ENCODE results near the gene TCIRG1.

The TCIRG1 gene

DNA sequence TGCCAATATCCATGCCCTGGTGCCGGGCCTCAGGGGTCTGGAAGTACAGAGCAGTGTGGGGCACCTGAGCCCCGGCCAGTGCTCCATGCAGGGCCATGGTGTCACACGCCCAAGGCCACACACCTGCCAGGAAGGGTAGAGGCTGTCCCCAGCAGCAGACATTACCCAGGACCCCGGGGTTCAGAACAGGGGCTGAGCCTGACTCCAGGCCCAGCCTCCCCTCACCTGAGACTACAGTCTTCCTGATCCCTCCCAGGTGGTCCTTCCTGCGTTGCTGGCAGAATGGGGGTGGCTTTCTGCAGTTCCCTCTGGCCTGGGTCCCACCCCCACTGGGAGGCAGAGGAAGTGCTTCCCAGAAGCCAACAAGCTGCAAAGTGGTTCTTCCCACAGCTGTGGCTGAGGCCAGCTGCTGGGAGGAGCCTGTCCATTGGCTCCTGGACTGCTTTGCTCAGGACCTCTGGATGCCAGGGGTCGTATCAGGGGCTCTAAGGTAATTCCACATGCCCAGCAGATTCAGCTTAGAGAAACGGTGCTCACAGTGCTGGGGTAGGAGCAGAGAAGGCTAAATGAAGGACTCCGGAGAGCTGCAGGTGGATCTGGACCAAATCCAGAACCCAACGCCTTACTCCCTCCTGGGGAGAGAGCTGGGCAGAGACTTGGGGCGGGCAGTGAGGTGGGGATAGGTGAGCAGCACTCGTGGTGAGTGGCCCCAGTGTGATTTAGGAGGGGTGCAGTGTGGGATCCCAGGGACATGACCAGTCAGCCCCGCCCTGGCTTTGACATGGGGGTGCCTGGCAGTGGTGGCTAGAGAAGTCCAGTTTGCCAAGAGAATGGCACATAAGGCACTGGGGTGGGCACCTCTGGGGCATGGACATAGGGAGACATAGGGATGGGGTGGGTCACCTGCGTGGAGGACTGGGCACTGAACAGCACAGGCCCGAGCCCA is 12.6 kb downstream of the TCIRG1 start:
- peak; percentile 55 for DNase-seq (ENCODE audit: low spot score)

DNA sequence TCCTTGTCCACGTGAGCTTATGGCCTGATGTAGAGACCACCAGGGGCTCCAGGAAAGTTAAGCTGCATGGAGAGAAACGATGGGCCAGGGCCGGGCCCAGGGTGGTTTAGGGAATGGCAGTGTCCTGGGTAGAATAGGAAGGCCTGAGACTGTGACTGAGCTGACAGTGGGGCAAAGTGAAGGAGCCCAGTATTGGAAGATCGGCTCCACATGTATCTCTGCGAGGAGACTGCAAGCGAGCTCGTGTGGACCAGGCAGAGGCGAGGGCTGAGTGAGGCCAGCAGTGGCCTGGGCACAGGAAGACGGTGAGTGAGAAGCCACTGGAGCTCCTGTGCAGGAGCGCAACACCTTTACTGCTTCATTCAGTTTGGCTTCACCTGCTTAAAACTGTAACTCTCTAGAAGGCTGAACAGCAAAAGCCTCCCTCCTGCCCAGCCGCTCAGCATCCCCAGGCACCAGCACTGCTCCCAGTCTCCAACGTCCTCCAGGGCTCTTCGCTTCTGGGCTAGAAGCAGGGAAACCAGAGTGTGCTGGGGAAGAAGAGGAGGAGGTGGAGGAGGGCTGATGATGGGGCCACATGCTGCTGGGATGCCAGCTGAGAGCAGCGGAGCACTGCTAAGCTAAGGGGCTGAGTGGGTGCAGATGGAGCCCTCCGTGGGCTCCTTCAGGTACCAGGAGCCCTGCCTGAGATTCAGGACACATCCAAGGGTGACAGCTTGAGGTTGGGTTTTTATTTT is 13.5 kb downstream of the TCIRG1 start:
- DNase-seq (ENCODE audit: low spot score) = no peak

DNA sequence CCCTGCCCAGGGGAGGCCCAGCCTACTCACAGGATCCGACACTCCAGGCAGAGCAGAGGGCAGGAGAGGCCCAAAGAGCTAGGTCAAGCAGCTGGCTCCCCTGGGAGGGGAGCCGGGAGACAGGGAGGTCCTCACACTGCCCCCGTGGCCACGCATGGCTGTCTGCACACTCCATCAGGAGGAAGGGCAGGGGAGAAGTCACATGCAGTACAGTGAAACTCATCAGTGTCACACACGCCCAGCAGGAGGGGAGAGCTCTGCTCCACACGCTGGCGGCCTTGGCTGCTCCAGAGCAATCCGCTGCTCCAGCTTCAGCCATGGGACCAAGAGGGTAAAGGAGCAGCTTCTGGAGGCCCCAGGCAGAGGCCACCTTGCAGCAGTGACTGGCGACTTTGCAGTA is 14.3 kb downstream of the TCIRG1 start:
- DNase-seq (ENCODE audit: low spot score) = no peak

DNA sequence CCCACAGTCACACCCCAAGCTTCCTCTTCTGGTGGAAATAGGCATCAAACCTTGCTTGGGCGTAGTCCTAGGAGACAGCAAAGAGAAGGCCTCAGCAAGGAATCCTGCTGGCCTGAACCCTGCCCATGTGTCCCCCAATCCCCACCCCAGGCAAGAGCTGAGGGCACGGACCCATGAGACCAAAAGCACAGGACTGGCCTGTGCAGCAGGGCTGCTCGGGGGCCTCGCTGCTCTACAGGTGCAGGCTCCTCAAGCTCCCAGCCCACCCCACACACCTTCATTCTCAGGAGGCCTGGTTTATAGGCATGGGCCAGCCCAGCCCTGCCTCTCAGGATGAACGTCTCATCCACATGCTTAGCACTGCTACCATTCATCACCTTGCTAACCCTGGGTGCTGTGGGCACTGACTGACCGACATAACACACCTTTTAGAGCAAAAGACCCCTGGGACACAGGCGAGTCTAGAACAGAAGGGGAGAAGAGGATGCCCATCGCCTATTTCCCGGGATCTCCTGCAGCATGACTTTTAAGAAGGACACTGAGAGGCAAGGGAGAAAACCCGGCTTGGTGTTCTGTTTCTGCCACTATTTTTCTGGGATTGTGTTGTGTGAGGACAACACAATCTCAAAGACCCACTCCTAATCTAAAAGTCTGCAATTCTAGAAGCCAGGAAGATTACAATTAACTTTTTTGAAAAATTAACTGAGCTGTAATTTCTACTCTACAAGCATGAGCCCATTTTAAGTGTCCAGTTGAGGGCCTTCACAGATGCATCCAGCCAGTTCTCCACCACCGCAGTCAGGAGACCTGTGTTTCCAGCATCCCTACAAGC is 15.4 kb downstream of the TCIRG1 start:
- no peak for DNase-seq (ENCODE audit: low spot score)

DNA sequence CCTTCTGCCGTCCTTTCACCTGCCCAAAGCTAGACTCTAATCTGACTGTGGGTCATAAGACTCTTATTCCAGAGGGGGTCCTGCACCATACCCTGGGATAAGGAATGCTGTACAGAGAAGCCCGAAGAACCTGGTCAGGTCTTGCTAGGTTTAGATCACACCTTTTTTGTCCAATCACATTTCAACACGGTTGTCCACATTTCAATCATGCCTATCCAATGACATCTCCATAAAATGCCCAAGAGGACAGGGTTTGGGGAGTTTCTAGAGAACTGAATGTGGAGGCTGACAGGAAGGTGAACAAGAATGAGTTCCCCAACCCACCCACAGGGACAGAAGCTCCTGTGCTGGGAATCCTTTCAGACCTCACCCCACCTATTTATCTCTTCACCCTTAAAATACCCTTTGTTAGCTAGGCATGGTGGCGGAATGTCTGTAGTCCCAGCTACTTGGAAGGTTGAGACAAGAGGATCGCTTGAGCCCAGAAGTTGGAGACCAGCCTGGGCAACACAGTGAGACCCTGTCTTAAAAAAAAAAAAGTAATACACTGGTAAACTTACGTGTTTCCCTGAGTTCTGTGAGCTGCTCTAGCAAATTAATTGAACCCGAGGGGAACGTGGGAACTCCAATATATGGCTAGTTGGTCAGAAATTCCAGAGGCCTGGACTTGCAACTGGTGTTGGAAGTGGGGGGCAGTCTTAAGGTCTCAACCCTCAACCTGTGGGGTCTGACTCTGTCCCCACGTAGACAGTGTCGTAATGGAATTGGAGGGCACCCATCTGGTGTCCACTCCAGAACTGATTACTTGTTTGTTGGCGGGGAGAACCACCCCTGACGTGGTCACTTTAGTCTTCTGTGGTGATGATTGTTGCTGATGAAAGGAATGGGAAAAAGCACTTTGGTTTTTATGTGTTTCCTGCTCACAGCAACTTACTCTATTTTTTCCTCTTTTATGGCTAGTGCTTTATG is 17.8 kb downstream of the TCIRG1 start:
- no peak for DNase-seq (ENCODE audit: low spot score)

GRCh38 chr11:68057807-68058206 is 19.0 kb downstream of the TCIRG1 start:
- DNase-seq (ENCODE audit: low spot score) = no peak

DNA sequence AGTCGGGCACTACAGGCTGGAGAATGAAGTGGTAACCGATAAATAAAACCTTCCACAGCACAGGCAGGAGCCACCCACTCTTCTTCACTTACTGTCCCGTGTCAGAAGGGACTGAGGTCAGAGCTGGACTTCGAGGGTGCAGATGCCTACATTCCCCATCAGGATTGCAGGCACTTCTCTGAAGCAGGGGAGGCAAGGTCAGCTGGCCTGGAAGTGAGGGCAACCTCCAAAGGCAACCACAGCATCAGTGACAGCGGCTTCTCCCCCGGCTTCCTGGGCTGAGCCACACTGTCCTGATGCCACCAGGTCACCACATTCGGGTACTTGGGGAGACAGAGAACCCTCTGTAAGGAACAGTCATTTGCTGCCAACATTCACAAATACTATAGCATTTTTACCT is 22.7 kb downstream of the TCIRG1 start:
- DNase-seq (ENCODE audit: low spot score) = no peak

DNA sequence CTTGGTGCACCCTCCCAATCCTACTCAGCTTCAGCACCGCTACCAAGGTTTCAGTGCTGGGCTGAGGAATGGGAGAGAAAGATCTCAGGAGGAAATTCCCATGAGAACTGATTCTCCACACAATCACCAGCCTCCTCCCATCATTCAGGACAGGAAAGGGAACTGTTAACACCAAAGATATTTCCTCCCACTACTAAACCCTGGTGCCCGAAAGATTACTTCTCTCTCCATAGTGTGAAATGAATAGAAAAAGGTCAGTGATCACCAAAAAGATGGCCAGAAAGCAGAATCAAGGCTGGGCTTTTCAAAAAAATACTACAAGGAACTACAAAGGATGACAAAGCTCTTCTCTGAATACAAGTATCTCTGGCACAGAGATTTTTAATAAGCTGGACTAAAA is 26.1 kb downstream of the TCIRG1 start:
- no peak for DNase-seq (ENCODE audit: low spot score)

- DNase-seq (ENCODE audit: low spot score) = no peak
These were observed 27.0 kb downstream of the TCIRG1 start for GRCh38 chr11:68065841-68066240.

DNA sequence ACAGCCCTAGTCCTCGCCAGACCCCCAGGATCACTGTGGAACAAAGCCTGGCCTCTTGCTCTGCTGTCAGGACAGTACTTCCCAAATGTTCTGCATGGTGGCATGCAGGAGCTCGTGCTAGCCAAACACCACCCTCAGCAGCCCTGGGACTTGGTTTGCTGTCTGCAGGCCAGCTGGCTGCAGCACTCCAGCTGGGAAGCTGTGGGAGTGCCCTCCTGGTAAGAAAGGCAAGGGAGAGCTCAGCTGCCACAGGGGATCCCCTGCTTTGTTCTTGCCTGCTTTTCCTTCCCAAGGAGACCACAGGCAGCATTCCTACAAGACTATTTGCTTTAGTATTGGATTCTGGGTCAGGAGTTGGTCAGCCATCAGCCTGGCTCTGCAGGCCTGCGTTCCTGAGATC is 27.9 kb downstream of the TCIRG1 start:
- no peak for DNase-seq (ENCODE audit: low spot score)

DNA sequence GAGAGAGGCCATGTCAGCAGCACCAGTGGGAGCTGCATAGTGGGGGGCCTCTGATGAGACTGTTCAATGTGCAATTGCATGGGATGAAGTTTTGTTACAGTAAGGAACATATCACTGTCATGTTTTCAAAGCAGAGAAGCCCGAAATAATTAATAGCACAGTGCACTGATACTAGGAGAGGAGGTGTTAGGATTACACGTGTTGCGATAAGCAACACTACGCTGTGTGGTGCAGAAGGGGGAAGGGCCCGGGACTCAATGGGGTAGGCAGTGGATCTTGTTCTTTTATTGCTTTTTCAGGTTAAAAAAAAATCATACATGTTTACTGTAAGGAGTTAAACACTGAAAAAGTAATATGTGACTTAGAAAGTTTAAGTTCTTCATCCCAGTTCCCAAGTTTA is 29.2 kb downstream of the TCIRG1 start:
- DNase-seq (ENCODE audit: low spot score) = no peak

GRCh38 chr11:68071281-68072048 is 32.6 kb downstream of the TCIRG1 start:
- DNase-seq (ENCODE audit: low spot score) = no peak

GRCh38 chr11:68074584-68075352 is 35.9 kb downstream of the TCIRG1 start:
- no peak for DNase-seq (ENCODE audit: low spot score)

GRCh38 chr11:68076371-68077042 is 37.7 kb downstream of the TCIRG1 start:
- DNase-seq (ENCODE audit: low spot score) = no peak

DNA sequence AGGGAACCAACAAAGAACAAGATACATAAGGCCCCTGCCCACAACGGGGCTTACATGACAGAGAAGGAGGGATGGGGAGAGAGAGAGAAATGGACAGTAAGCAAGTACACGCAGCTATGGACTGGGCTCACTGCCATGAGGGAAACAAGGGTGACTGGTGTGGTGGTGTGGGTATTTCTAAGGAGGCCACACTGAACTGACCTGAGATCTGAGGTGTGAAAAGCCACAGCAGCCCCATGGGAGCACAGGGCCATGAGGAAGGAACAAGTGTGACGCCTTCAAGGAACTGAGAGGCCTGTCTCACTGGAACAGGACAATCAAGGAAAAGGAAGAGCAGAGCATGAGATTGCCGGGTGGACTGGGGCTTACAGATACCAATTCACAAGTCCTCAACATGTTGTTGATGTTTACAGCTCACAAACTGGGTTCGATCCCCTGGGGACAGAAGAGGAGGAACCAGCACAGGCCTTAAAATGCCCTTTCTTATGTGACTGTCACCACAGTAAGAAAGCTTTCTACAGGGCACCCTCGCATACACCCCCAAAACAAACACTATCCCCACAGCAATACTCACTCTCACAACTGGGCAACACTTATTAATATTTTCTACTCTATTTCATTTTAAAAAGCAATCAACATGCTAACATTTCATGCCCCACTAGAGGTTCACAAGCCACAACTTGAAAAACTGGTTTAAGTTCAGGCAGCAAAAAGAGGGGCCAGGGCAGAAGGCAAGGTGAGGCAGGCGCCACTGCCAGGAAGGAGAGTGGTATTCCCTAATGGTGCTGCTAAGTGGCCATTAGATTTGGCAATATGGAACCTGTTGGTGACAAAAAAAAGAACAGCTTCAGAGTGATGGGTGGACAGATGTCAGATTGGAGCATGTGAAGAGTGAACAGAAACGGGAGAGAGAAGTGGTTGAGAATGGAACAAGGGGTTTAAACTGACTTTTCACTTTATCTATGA is 39.1 kb downstream of the TCIRG1 start:
- DNase-seq (ENCODE audit: low spot score) = no peak

DNA sequence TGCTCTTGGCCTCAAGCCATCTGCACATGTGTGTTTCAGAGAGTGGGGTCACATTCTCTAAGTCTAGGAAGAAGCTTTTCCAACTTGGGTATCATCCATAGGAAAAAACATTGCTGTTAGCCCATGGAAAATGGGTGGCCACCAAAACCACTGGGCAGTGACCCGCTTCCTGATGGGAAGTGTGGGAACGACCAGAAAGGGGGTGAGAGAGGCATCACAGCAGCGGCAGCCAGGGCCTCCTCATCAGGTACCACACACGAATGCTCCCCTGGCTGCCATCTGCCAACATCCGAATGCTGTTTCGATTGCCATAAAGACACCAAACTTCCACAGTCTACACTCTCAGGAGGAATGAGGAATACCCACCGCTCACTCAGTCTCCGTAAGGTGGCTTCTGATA is 42.0 kb downstream of the TCIRG1 start:
- no peak for DNase-seq (ENCODE audit: low spot score)

DNA sequence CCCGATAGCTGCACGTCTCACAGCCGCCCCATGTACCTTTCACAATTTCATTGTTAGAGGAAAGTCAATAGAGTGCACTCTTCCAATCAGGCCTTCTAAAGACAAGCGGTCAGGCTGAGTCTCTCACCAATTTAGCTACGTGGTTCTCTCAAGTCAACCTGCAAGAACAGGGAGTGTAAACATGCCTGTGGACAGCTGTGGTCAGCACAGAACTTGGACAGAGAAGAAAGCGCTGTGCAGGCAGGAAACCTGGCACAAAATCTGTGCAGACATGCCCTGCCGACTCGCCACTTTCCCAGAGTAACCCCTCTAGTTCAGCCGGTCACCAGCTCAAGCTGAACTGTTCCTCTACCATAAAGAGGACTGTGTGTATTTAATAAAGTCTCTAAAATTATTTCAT is 42.9 kb downstream of the TCIRG1 start:
- DNase-seq (ENCODE audit: low spot score) = no peak

- DNase-seq (ENCODE audit: low spot score) = no peak
These were observed 43.7 kb downstream of the TCIRG1 start for GRCh38 chr11:68082481-68082880.
